Epidermal melanocyte (primary cell): ENCODE results near the gene FAM219A.
"Not testable (repeated sequence)": the region's sequence is repeated elsewhere in the genome, so short reads cannot be mapped to it uniquely, and the experiment has no call there.

Source experiments
- DNase-seq: peaks from one replicate; pipeline ENCODE4 v3.0.0; 2011; ENCODE audit warnings: low spot score; ENCODE audit not compliant: insufficient read length

Gene FAM219A

GRCh38 chr9:34376596-34377403 is 81.6 kb downstream of the FAM219A start, which contains the start of gene MYORG:
MYORG (minus strand) TSS chr9:34376898; CDS start chr9:34372943, 3,955 bp downstream.
- peak; percentile 97 for DNase-seq

- DNase-seq: no peak
Observed at GRCh38 chr9:34375901-34376595, 82.3 kb downstream of the FAM219A start.

- DNase-seq: no peak
Observed at GRCh38 chr9:34374905-34375552, 83.3 kb downstream of the FAM219A start.

- DNase-seq: no peak
Observed at GRCh38 chr9:34374339-34374738, 84.0 kb downstream of the FAM219A start.

- DNase-seq: no peak
Observed at GRCh38 chr9:34373749-34374148, 84.6 kb downstream of the FAM219A start.

GRCh38 chr9:34372467-34373011 is 85.8 kb downstream of the FAM219A start:
- no peak for DNase-seq

GRCh38 chr9:34371886-34372466 is 86.4 kb downstream of the FAM219A start:
- no peak for DNase-seq

- DNase-seq: no peak
Observed at GRCh38 chr9:34370970-34371880, 87.1 kb downstream of the FAM219A start.

GRCh38 chr9:34370335-34370969 is 87.9 kb downstream of the FAM219A start:
- no peak for DNase-seq

GRCh38 chr9:34369636-34370035 is 88.7 kb downstream of the FAM219A start:
- no peak for DNase-seq

GRCh38 chr9:34368796-34369195 is 89.6 kb downstream of the FAM219A start:
- not testable (repeated sequence) for DNase-seq

- not testable (repeated sequence) for DNase-seq
Observed at GRCh38 chr9:34367751-34368410, 90.5 kb downstream of the FAM219A start.

- DNase-seq: no peak
Observed at GRCh38 chr9:34366365-34366764, 92.0 kb downstream of the FAM219A start.

GRCh38 chr9:34365282-34365681 is 93.1 kb downstream of the FAM219A start:
- no peak for DNase-seq

- DNase-seq: no peak
Observed at GRCh38 chr9:34363619-34364351, 94.6 kb downstream of the FAM219A start.

GRCh38 chr9:34362614-34363214 is 95.7 kb downstream of the FAM219A start:
- no peak for DNase-seq

GRCh38 chr9:34352957-34353356 is 105.4 kb downstream of the FAM219A start:
- not testable (repeated sequence) for DNase-seq

- DNase-seq: not testable (repeated sequence)
Observed at GRCh38 chr9:34352122-34352652, 106.2 kb downstream of the FAM219A start.
